Neural cell (in vitro differentiated cells): ENCODE measurements around the gene SLAIN1.

ENCODE experiments used
- CTCF ChIP-seq: fragments of 450-650 bp; IDR thresholded peaks from 2 replicates; pipeline ENCODE4 v1.5.1; 2014; ENCODE audit warnings: antibody characterized with exemption, mild to moderate bottlenecking, moderate library complexity; ENCODE audit not compliant: poor library complexity, severe bottlenecking
- TAF1 ChIP-seq: IDR thresholded peaks from 2 replicates; pipeline ENCODE4 v1.6.1; 2012; ENCODE audit warnings: low read depth
- TF ChIP-seq, protein P1 (sequence below): IDR thresholded peaks from 2 replicates; pipeline ENCODE4 v1.6.1; 2012; ENCODE audit warnings: borderline replicate concordance

DNA sequence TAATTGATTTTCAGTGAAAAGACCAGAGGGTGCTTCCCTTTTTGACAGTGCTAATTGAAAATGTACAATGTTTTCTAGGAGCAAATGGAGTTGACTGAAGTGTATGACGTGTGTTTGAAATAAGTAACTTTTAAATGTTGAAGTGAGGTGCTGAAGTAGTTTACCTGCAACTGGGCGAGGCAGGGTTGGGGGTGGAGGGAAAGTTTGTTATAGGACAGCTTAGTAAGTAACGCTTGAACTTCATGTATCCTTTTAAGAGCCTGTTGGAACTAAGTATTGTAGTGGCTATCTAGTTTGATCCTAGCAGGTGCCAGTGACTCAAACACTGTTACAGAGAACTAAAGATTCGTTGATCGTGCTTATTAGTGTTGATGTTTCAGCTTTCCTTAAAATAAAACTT is 5.9 kb downstream of the SLAIN1 start:
- TF ChIP-seq CTCF (no peak), TAF1 (no peak)
- TF ChIP-seq, protein P1, sequence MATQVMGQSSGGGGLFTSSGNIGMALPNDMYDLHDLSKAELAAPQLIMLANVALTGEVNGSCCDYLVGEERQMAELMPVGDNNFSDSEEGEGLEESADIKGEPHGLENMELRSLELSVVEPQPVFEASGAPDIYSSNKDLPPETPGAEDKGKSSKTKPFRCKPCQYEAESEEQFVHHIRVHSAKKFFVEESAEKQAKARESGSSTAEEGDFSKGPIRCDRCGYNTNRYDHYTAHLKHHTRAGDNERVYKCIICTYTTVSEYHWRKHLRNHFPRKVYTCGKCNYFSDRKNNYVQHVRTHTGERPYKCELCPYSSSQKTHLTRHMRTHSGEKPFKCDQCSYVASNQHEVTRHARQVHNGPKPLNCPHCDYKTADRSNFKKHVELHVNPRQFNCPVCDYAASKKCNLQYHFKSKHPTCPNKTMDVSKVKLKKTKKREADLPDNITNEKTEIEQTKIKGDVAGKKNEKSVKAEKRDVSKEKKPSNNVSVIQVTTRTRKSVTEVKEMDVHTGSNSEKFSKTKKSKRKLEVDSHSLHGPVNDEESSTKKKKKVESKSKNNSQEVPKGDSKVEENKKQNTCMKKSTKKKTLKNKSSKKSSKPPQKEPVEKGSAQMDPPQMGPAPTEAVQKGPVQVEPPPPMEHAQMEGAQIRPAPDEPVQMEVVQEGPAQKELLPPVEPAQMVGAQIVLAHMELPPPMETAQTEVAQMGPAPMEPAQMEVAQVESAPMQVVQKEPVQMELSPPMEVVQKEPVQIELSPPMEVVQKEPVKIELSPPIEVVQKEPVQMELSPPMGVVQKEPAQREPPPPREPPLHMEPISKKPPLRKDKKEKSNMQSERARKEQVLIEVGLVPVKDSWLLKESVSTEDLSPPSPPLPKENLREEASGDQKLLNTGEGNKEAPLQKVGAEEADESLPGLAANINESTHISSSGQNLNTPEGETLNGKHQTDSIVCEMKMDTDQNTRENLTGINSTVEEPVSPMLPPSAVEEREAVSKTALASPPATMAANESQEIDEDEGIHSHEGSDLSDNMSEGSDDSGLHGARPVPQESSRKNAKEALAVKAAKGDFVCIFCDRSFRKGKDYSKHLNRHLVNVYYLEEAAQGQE, result no peak
